Keratinocyte (primary cell): ENCODE measurements around the gene CORO2B.

ENCODE experiments used
- EZH2 ChIP-seq: IDR thresholded peaks from one replicate; pipeline ENCODE4 v1.6.1; 2012; ENCODE audit warnings: inconsistent platforms, mild to moderate bottlenecking, low read length, moderate library complexity
- TF ChIP-seq, protein P1 (sequence below), 3 experiments: IDR thresholded peaks in 1 of 3; conservative IDR thresholded peaks in 1 of 3; optimal IDR thresholded peaks in 1 of 3; 2 replicates in 2 of 3; 3 replicates in 1 of 3; pipeline versions ENCODE3 to v1.5.1; 2011; ENCODE audit warnings: low read length in 3 of 3, mild to moderate bottlenecking in 3 of 3, moderate library complexity in 2 of 3, control low read depth in 1 of 3, inconsistent platforms in 1 of 3; ENCODE audit not compliant: insufficient read depth in 2 of 3; ENCODE audit errors: extremely low read depth in 1 of 3

GRCh38 chr15:68629519-68630210 is 50.9 kb downstream of the CORO2B start:
- TF ChIP-seq, protein P1, sequence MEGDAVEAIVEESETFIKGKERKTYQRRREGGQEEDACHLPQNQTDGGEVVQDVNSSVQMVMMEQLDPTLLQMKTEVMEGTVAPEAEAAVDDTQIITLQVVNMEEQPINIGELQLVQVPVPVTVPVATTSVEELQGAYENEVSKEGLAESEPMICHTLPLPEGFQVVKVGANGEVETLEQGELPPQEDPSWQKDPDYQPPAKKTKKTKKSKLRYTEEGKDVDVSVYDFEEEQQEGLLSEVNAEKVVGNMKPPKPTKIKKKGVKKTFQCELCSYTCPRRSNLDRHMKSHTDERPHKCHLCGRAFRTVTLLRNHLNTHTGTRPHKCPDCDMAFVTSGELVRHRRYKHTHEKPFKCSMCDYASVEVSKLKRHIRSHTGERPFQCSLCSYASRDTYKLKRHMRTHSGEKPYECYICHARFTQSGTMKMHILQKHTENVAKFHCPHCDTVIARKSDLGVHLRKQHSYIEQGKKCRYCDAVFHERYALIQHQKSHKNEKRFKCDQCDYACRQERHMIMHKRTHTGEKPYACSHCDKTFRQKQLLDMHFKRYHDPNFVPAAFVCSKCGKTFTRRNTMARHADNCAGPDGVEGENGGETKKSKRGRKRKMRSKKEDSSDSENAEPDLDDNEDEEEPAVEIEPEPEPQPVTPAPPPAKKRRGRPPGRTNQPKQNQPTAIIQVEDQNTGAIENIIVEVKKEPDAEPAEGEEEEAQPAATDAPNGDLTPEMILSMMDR (optimal IDR thresholded peaks at IDR 0.05 in 1 of 3, IDR thresholded peaks at IDR 0.05 in 1 of 3, conservative IDR thresholded peaks at IDR 0.05 in 1 of 3; ENCODE audit: extremely low read depth in 1 of 3, insufficient read depth in 2 of 3, low read length in 3 of 3) = no peak
- TF ChIP-seq EZH2 = no peak
